NOMO-1 (cell line): ENCODE measurements around the gene NECAB3.
"Not testable (repeated sequence)": the region's sequence is repeated elsewhere in the genome, so short reads cannot be mapped to it uniquely, and the experiment has no call there.

Experiments
- DNase-seq, 2 experiments: peaks; one replicate each; lab custom pipeline; 2025; ENCODE audit not compliant: unreplicated experiment in 2 of 2; lab: John Stamatoyannopoulos, UW

The NECAB3 gene, protein sequence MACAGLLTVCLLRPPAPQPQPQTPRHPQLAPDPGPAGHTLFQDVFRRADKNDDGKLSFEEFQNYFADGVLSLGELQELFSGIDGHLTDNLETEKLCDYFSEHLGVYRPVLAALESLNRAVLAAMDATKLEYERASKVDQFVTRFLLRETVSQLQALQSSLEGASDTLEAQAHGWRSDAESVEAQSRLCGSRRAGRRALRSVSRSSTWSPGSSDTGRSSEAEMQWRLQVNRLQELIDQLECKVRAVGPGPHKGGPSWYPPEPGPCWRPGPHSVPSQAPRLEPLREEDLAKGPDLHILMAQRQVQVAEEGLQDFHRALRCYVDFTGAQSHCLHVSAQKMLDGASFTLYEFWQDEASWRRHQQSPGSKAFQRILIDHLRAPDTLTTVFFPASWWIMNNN

DNA sequence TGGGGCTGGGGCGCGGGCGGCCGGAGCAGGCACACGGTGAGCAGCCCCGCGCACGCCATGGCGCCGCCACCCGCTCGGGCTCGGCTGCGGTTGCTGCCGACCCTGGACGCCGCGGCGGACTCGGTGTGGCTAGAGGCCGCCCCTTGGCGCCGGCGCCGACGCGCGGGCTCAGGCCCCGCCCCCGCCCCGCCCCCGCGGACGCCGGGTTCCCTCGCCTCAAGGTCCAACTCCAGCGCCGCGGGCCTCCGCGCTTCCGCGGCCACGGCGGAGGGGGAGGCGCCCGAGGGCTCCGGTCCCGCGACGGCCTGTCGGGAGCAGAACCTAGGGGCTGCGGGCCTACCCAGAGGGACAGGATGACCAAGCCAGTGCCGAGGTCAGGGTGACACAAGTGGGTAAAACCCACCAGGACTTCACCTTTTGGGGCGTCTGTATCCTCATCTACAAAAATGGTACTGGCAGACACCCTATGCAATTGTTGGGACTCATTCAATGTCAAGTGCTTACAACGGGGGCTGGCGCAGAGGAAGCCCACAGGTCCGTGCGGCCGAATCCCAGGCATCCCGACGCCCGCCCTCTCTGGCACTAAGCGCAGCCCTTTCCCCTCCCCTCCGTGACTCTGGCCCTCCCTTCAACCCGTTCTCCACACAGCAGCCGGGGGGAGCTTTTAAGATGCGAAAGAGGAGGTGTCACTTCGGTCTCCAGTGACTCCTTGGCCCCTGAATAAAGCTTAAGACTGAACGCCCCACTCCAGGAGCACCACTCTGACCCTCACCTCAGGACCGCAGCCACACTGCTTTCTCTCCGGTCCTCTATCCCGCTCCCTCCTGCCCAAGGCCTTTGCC lies at the start of gene NECAB3:
TSS of gene NECAB3 (minus strand) at position 135 of the 842 bp plus-strand sequence. CDS start at position 59, 76 bp downstream.
- DNase-seq: peak; percentile 52 to 69

DNA sequence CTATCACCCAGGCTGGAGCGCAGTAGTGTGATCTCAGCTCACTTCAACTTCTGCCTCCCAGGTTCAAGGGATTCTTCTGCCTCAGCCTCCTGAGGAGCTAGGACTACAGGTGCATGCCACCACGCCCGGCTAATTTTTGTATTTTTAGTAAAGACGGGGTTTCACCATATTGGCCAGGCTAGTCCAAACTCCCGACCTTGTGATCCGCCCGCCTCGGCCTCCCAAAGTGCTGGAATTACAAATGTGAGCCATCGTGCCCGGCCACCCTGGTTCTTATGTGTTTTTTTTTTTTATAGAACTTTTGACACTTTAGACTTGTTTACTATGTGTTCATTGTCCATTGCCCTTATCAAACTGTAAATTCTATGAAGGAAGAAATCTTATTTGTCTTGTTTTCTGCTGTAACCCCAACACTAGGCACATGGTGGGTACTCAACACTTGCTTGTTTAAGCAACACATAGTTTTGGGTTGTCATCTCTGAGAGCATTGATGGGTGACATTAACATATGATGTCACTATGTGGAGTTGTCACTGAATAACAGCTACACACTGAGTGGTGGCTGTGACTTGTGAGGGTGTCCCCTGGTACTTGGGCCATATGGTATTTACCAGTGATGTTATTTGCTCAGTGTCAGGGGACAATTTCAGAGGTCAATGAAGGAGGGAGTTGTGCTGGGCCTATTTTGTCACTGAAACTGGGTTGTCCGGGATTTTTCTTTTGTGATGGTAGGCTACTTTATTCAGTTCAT lies 47.3 kb upstream of the NECAB3 start:
- DNase-seq: no peak

DNA sequence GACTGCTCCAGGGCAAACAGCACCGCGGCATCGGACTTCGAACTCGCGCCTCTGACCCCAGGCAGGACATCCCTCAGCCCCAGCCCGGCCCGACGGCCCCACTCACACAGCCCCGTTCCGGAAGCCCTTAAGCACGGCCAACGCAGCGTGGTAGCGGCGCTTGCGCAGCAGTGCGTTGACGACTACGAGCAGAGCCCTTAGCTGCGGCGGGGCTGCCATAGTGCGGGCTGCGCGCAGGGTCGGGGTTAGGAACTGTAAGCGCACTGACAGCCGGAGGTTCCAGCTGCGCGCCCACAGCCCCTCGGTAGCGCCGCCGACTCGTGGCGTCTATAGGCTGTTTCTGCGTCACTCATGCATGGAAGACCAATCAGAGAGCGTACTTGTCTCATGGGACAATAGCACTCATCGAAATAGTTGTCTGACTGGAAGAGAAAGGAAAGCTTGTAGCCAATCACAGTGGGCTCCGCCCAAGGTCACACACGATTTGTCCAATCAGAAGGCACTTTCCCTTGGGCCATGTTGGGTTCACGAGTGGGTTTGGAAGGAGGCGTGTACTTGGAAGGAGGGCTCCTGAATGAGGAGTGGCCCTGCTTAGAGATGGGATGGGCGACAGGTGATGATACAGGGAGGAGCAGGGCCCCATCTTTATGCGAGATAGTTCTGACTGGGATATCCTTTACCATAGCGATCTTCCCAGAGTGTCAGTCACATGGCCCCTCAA lies 45.9 kb upstream of the NECAB3 start, which contains the start of gene PXMP4:
TSS of gene PXMP4 (minus strand) at position 322 of the 721 bp plus-strand sequence. CDS start at position 219, 103 bp downstream.
- DNase-seq: peak; percentile 84 to 99

DNA sequence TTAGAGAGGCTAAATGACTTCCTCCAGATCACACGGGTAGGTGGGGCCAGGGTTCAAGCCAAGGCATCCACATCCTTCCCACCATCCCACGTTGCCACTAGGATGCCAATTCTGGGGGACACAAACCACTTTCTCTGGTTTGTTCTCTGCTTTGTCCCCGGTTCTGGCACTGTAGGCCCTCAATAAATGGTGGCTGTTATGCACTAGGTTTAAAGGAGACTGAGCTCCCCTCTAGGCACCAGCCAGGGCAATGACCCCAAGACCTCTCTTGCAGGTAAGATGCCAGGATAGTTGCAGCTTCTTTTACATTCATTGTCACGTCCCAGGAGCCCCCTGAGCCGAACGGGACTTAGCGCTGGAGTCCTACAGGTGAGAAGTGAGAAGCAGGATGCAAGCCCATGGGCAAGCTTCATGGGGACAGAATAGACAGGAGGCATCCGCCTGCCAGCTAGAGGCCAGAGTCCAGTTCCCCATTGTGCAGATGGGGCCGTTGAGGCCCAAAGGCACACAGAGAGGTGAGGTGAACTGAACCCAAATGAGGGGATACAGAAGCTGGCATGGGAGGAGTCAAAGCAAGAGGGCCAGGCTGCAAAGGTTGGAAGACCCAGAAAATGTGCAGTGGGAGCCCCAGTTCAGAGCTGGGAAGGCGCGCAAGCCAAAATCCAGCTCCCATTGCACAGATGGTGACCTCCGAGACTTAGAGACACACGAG lies 45.2 kb upstream of the NECAB3 start:
- peak in 1 of 2 experiments; percentile 6 for DNase-seq

DNA sequence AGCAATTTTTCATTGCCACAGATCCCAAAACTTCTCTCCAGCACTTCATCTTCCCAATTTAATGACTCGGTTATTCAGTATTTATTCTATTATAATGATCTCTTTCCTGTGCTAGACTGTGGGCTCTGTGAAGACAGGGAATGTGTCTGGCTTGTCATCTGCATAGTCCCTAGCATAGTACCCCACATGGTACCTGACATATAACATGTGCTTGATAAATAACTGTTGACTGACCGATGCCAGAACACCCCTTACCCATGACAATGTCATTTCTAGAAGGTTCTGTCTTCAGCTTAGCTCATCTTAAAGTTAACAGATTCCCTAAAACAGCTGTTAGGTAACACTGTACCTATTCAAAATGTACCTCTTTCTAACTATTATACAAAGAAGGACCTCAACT lies 42.3 kb upstream of the NECAB3 start:
- no peak for DNase-seq

DNA sequence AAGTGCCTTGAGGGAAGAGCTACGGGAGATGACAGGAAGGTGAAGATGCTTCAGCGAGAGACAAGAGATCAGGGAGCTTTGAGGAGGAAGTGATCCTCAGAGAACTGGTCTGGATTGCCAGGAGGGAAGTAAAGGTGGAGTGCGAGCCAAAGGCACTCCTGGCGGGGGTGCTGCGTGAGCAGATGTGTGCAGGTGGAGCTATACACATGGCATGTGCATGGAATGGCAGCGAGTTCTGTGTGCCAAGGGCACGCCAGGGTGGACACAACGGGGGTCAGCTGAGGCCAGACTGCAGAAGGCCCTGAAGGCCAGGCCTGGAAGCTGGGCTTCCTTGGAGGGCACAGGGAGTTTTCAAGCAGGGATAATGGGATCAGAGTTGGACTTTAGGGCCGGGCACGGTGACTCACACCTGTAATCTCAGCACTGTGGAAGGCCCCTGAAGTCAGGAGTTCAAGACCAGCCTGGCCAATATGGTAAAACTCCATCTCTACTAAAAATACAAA lies 39.7 kb upstream of the NECAB3 start:
- no peak for DNase-seq

DNA sequence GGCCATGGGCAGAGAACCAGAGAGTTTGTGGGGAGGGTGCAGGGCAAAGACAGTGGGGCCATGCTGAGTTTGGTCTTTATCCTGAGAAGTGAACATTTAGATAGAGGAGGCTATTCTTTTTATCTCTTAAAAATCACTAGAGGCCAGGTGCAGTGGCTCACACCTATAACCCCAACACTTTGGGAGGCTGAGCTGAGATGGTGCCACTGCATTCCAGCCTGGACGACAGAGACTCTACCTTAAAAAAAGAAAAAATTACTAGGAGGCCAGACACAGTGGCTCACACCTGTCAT lies 37.2 kb upstream of the NECAB3 start:
- no peak for DNase-seq

DNA sequence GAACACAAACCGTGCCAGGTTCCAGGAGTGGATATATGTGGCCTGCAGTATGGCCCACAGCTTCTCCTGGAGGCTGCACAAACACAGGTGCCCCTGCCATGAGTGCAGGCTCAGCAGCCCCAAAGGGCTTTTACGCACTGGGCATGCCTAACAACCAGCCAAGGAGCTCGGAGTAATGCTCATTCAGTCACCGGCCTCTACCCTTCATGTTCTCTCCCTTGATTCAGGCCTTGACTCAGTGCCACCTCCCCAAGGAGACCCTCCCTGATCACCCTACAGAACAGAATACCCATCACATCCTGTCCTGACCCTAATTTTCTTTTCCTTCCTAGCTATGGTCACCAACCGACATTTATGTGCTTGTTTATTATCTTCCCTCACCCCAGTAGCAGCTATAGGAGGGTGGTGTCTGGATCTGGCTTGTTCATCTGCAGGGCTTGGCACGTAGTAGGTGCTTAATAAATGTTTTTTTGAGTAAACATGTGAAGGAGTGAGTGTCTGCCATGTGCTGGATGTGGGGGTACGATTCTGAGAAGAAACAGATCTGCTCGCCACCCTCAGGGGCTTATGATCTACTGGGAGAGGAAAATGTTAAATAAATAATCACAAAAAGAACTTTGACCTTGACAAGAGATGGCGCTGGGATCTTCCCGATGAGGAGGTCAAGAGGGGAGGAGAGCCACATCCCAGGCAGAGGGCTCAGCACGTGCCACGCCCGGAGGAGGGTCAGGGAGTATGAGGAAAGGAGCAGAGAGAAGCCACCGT lies 36.6 kb upstream of the NECAB3 start:
- DNase-seq: no peak

DNA sequence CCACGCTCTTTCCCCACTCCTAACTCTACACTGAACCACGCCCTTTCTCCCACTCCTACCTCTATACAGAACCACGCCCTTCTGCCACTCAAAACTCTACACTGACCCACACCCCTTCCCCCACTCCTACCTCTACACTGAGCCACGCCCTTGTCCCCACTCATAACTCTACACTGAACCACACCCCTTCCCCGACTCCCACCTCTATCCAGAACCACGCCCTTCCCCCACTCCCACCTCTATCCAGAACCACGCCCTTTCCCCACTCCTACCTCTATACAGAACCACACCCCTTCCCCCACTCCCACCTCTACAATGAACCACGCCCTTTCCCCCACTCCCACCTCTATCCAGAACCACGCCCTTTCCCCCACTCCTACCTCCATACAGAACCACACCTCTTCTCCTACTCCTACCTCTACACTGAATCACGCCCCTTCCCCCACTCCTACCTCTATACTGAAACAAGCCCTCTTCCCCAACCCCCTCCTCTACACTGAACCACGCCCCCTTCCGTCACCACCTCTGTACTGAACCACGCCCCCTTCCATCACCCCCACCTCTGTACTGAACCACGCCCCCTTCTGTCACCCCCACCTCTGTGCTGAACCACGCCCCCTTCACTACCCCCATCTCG lies 35.8 kb upstream of the NECAB3 start:
- DNase-seq: no peak

DNA sequence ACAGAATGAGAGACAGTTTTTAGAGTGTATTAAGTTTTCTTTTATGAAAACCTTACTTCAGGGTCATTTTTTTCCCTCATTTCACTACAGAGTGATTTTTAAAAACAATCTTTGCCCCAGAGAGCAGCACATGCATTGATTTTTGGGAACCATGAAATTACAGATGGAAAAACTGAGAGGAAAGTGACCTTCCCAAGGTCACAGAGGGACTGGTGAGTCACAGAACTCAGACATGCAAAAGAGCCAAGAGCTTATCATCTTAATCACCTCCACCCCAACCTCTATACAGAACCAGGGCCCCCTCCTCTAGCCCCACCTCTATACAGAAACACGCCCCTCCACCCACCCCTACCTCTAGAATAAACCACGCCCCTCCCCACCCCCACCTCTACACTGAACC lies 35.2 kb upstream of the NECAB3 start:
- no peak for DNase-seq

DNA sequence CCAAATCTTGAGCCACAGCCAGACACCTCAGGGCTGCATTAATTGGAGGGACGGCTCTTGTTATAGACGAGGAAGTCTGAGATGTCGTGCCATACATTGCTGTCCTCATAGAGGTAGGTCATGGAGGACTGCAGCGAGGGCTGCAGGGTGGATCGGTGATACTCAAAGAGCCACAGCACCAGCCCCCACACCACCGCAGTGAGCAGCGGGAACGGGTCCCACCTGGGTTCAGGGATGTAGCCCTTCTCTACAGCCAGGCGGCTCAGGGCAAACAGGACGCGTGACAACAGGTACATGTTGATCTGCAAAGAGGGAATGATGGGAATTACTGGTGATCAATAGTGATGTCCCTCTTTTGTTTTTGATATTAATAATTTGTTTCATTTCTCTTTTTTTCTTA lies 33.4 kb upstream of the NECAB3 start:
- no peak for DNase-seq

DNA sequence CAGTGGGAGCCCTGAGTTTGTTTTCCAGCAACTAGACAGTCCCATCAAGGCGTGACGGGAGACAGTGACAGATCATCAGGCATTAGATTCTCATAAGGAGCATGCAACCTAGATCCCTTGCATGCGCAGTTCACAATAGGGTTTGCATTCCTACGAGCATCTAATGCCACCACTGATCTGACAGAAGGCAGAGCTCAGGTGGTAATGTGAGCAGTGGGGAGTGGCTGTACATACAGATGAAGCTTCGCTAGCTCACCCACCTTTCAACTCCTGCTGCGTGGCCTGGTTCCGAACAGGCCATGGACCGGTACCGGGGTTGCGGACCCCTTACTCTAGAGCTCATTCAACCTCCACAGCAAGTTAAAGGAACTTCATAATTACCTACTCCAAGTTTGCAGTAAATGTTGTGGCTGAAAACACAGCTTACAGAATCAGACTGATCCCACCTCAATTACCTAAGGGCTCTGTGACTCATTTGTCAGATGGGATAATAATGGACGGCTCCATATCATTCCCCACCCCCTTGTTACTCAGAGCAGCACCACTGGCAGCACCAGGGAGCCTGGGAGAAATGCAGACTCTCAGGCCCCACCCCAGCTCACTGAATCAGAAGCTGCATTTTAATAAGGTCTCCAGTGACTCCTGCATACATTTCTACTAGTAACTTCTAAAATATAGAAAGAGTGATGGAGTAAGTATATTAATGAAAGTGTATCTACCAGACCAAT lies 30.1 kb upstream of the NECAB3 start:
- DNase-seq: no peak

DNA sequence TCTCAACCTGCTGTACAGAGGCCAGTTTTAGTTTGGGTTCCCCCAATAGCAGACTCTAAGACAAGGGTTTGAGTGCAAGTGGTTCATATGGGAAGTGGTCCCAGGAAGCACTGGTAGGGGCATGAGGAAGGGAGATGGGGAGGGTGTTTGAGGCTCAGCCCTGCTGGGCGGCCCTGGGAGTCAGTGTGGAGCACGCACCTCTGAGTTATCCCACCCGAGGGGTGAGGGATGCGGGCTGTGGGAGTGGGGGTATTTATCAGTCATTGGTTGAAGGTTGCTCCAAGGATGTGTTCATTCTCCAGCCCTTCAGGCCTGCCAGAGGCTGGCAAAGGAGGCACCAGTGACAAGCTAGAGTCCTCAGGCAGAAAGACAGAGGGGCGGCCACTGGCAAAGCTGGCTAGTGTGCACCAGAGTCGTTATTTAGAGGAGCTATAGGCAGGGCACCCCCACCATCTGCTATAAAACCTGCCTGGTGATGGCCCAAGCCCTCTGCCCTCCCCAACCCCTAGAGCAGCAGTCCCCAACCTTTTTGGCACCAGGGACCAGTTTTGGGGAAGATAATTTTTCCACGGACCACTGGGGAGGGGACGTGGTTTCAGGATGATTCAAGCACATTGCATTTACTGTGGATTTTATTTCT lies 29.4 kb upstream of the NECAB3 start:
- no peak for DNase-seq

DNA sequence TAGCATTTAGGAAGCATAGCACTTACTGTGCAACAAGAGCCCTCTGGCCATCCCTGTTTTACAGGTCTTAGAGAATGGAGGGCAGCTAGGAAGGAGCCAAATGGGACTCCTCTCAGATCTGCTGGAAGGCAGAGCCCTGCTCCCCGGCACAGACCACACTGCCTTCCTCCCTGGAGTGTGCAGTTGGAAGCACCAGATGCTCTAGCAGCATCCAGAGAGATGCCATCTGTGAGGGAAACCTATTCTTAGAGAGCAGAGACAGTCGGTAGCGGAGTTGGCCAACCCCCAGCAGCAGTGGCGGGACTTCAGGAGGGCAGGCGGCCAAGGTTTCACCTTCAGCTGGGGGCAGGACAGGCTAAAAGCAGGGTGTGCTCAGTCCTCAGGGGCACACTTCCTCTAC lies 28.6 kb upstream of the NECAB3 start:
- no peak for DNase-seq

DNA sequence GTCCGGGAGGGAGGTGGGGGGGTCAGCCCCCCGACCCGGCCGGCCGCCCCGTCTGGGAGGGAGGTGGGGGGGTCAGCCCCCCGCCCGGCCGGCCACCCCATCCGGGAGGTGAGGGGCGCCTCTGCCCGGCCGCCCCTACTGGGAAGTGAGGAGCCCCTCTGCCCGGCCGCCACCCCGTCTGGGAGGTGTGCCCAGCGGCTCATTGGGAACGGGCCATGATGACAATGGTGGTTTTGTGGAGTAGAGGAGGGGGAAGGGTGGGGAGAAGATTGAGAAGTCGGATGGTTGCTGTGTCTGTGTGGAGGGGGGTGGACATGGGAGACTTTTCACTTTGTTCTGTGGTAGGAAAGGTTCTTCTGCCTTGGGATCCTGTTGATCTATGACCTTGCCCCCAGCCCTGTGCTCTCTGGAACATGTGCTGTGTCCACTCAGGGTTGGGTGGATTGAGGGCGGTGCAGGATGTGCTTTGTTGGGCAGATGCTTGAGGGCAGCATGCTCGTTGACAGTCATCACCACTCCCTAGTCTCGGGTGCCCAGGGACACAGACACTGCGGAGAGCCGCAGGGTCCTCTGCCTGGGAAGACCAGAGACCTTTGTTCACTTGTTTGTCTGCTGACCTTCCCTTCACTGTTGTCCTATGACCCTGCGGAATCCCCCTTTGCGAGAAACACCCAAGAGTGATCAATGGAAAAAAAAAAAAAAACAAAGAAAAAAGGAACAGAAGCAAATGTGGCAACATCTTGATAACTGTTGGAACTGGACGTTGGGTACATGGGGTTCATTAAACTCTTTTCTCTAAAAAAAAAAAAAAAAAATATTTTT lies 27.6 kb upstream of the NECAB3 start:
- DNase-seq: peak in 1 of 2 experiments; percentile 4

DNA sequence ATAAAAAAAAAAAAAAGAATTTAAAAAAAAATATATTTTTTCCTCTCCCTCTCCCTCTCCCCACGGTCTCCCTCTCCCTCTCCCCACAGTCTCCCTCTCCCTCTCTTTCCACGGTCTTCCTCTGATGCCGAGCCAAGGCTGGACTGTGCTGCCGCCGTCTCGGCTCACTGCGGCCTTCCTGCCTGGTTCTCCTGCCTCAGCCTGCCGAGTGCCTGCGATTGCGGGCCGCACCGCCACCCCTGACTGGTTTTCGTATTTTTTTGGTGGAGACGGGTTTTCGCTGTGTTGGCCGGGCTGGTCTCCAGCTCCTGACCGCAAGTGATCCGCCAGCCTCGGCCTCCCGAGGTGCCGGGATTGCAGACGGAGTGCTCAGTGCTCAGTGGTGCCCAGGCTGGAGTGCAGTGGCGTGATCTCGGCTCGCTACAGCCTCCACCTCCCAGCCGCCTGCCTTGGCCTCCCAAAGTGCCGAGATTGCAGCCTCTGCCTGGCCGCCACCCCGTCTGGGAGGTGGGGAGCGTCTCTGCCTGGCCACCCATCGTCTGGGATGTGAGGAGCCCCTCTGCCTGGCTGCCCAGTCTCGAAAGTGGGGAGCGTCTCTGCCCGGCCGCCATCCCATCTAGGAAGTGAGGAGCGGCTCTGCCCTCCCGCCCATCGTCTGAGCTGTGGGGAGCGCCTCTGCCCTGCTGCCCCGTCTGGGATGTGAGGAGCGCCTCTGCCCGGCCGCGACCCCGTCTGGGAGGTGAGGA lies 26.6 kb upstream of the NECAB3 start:
- DNase-seq: not testable (repeated sequence)
